GM19467 (cell line): ENCODE data around the gene MT1H.

Experiments used
- ATAC-seq: cut with Tn5 transposase; IDR thresholded peaks from one replicate; pipeline ENCODE4 v1.9.1; 2021; ENCODE audit warnings: mild to moderate bottlenecking, moderate library complexity; ENCODE audit not compliant: unreplicated experiment

MT1H gene

DNA sequence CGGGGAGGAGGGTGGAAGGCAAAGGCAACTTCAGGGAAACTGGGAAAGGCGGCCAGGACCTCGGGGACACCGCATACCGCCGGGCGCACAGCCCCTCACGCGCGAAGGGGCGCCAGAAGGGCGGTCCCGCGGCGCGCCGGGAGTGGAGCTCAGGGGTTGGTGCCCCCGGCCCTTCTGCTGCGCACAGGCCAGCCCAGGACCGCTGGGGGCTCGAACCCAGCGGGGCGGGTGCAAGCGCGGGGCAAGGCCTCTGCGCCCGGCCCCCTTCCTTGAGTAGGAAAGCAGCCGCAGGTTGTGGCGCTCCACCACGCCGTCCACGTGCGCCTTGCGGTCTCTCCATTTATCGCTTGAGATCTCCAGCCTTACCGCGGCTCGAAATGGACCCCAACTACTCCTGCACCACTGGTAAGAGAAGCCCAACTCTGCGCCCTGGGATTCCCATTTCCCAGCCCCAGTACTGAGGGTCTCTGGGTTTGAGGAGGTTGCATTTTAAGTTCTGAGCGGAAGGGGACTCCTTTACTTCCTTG, 34.1 kb upstream of the MT1H start:
- no peak for ATAC-seq

GRCh38 chr16:56636616-56637413, 32.8 kb upstream of the MT1H start:
- ATAC-seq = no peak

DNA sequence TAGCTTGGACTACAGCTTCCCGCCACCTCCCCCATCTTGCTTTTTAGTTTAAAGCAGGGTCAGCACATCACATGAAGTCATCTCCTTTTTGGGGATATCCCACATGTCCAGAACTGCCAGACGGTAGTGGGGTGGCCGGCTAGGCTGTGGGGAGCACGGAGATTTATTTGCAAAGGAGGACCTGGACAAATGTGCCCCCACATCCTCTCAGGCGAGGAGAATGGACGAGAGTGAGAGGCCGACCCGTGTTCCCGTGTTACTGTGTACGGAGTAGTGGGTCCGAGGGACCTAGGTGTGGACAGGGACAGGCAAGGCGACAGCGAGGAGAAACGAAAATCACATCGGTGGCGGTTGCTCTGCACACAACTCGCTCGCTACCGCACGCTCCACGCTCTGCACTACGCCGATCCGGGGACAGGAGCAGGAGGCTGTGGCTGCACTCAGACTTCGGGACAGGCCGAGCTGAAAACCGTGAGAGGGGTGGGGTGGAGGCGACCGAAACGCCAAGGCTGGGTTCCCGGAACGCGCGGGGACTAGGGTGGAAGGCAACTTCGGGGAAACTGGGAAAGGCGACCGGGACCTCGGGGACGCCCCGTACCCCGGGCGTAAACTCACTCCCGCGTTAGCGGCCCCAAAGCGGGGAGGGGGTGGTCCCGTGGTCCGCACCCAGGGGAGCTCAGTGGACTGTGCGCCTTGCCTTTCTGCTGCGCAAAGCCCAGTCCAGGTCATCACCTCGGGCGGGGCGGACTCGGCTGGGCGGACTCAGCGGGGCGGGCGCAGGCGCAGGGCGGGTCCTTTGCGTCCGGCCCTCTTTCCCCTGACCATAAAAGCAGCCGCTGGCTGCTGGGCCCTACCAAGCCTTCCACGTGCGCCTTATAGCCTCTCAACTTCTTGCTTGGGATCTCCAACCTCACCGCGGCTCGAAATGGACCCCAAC, 31.5 kb upstream of the MT1H start, which contains the start of gene MT1A:
MT1A (plus strand) TSS at position 853 of the 937 bp plus-strand sequence; CDS start at position 926, 73 bp downstream.
- no peak for ATAC-seq

DNA sequence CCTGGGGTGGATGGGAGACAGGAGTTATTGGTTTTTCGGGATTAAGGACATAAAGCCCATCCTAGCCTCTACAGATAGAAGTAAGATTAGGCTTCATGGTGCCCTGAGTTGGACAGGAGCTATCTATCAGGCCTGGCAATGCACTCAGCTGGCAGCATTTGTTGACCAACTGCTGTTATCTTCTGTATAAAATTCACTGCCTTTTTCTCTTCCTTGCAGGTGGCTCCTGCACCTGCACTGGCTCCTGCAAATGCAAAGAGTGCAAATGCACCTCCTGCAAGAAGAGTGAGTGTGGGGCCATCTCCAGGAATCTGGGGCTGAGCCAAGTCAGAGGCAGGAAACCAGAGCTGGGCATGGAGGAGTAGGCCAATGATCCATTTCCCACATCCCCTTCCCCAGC, 30.6 kb upstream of the MT1H start:
- ATAC-seq = no peak

- ATAC-seq = no peak
Measured at GRCh38 chr16:56640076-56640475, 29.5 kb upstream of the MT1H start.

- no peak for ATAC-seq
Measured at GRCh38 chr16:56641166-56641565, 28.4 kb upstream of the MT1H start.

GRCh38 chr16:56643080-56643778, 26.4 kb upstream of the MT1H start:
- no peak for ATAC-seq

GRCh38 chr16:56643833-56644232, 25.8 kb upstream of the MT1H start:
- no peak for ATAC-seq

- no peak for ATAC-seq
Measured at GRCh38 chr16:56645311-56645710, 24.3 kb upstream of the MT1H start.

- ATAC-seq = no peak
Measured at GRCh38 chr16:56645838-56646237, 23.8 kb upstream of the MT1H start.

DNA sequence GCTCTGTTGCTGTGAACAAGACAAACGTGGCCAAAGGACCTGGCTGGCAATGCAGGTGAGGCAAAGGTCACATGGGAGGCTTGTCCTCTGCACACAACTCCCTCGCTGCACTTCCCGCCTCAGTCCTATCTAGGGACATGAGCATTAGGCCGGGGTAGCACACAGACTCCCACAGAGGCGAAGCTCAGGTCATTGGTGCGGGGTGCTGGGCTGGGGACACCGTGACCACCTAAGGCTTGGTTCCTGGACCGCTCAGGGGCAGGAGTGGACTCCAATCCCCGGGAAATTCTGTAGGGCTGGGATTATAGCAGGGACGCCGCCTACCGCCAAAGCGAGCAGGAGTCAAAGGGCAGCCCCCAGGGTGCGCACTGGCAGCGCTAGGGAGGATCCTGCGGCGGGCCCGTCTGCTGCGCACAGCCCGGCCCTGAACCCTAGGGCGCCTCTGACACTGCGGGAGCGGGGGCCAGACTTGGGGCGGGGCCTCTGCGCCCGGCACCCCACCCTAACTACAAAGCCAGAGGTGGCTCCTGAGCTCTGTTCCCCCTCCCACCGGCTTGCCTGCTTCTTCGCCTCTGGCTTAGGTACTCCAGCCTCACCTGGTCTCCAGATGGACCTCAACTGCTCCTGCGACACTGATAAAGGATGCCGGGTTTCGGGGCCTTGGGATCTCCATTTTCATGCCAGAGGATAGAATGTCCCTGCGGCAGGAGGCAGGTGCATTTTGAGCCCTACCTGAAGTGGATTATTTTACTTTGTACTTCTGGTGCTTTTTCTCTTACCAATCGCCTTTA, 21.8 kb upstream of the MT1H start:
- ATAC-seq = no peak

DNA sequence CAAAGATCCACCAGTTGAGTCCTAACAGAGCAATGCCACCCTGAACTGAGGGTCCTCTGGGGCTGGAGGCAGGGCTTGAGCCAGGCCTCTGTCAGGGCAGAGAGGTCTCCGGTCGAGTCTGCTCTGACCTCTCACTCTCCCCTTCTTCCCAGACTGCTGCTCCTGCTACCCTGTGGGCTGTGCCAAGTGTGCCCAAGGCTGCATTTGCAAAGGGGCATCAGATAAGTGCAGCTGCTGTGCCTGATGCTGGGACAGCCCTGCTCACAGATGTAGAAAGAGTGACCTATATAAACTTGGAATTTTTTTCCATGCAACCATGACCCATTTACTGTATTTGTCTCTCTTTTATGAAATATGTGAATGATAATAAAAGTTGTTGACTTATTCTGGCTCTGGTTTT, 20.3 kb upstream of the MT1H start:
- ATAC-seq = no peak

DNA sequence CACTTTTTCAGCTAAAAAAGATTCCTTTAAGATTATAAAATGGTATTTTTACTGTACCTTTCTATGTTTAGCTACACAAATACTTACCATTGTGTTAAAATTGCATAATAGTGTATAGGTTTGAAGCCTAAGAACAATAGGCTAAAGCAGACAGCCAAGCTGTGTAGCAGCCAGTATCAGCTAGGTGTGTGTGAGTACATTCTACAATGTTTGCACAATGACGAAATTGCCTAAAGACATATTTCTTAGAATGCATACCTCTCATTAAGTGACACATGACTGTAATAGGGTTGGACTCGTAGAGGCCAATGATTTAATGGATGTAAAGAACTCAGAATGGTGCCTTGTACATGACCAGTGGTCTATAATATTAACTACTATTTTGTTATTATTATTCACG, 19.8 kb upstream of the MT1H start:
- ATAC-seq = no peak

DNA sequence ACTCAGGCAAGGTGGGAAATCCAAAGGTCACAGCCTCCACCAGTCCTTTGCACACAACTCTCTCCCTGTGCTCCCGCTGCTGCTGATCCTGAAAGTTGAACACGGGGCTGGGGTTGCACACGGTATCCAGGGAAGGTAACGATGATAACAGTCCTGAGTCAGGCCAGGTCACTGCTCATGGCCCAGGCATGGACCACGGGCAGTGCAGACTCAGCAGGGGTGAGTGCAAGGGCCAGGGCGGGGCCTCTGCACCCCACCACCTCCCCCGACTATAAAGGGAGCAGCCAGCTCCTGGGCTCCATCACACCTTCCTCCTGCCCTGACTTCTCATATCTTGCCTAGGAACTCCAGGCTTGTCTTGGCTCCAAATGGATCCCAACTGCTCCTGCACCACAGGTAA, 18.0 kb upstream of the MT1H start, which contains the start of gene MT1B:
MT1B (plus strand) TSS at position 301 of the 400 bp plus-strand sequence; CDS start at position 369, 68 bp downstream.
- no peak for ATAC-seq

GRCh38 chr16:56652600-56652999, 17.0 kb upstream of the MT1H start:
- no peak for ATAC-seq

GRCh38 chr16:56653218-56653617, 16.4 kb upstream of the MT1H start:
- ATAC-seq = no peak

DNA sequence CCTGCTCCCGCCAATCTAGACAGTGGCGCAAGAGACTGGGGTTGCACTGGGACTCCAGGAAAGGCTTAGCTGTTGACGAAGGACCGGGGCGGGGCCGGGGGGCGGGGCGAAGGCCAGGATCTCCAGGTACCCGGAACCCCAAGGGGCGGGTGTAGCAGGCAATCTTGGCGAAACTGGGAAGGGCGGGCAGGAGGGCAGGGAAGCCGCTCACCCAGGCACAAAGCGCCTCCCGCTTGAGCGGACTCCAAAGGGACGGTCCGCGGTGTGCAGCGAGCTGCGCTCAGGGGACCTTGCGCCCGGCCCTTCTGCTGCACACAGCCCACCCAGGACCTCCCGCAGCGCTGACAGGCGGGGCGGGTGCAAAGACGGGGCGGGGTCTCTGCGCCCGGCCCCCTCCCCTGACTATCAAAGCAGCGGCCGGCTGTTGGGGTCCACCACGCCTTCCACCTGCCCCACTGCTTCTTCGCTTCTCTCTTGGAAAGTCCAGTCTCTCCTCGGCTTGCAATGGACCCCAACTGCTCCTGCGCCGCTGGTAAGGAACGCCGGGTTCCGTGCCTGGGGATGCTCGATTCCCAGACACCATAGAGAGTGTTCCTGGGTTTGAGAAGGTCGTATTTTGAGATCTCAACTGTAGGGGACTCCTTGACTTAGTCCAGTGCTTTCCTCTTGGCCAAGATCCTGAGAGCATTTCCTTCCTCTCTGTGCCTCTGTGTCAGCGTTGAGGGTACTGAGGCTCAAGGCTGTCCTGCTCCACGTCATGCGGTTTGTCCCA, 11.9 kb upstream of the MT1H start, which contains the start of gene MT1F:
MT1F (plus strand) TSS at position 405 of the 772 bp plus-strand sequence; CDS start at position 505, 100 bp downstream.
- no peak for ATAC-seq

DNA sequence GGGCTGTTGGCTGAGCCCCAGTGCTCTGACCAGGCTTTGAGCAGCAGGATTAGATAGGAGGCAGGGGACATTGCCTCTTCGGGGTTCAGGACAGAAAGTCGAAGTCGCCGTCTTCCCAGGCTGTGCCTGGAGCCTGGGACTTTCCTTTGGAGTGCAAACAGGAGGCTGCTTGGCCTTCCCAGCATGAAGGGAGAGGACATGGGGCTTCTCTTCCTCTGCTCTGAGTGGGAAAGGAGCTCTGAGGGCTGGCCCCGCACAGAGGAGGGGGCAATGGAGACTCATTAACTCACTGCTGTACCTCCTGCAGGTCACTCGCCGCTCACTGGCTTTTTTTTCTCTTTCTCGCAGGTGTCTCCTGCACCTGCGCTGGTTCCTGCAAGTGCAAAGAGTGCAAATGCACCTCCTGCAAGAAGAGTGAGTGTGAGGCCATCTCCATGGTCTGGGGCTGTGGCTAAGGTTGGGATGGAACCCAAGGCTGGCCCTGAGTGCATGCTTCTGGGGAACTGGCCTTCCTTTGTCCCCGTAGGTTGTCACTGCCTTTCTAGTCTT, 11.2 kb upstream of the MT1H start:
- no peak for ATAC-seq
